Neuronal stem cell (in vitro differentiated cells): ENCODE measurements around the gene MROH7.

Source experiments
- DNase-seq: peaks from one replicate; pipeline ENCODE4 v3.0.0-alpha.2; 2013; ENCODE audit warnings: low spot score
- H2AFZ ChIP-seq: one replicate; pipeline ENCODE4 v1.6.1; 2013; ENCODE audit warnings: mild to moderate bottlenecking, low read length, inconsistent platforms
- H2AK5ac ChIP-seq: 2 replicates; pipeline ENCODE4 v1.6.1; 2013; ENCODE audit warnings: low read depth, mild to moderate bottlenecking, inconsistent platforms, low read length, moderate library complexity, mixed read lengths
- H2BK120ac ChIP-seq: 2 replicates; pipeline ENCODE4 v1.6.1; 2013; ENCODE audit warnings: low read depth, mild to moderate bottlenecking, inconsistent platforms, low read length, moderate library complexity, mixed read lengths
- H2BK12ac ChIP-seq: one replicate; pipeline ENCODE4 v1.6.1; 2013; ENCODE audit warnings: low read length, inconsistent platforms
- H2BK15ac ChIP-seq: 2 replicates; pipeline ENCODE4 v1.6.1; 2013; ENCODE audit warnings: mild to moderate bottlenecking, low read length, inconsistent platforms, mixed read lengths
- H2BK5ac ChIP-seq: one replicate; pipeline ENCODE4 v1.6.1; 2013; ENCODE audit warnings: inconsistent platforms, mild to moderate bottlenecking, low read length, moderate library complexity
- H3K14ac ChIP-seq: one replicate; pipeline ENCODE4 v1.6.1; 2013; ENCODE audit warnings: low read length, inconsistent platforms
- H3K18ac ChIP-seq: 2 replicates; pipeline ENCODE4 v1.6.1; 2013; ENCODE audit warnings: low read length, inconsistent platforms
- H3K23ac ChIP-seq: 2 replicates; pipeline ENCODE4 v1.6.1; 2013; ENCODE audit warnings: low read depth, mild to moderate bottlenecking, mixed read lengths, low read length, inconsistent platforms; ENCODE audit not compliant: poor library complexity
- H3K27ac ChIP-seq: replicated peaks from 3 replicates; pipeline ENCODE4 v1.5.1; 2013; ENCODE audit warnings: low read length, inconsistent platforms
- H3K27me3 ChIP-seq, 3 experiments: 2 replicates each; pipeline ENCODE4 v1.6.1; 2013; ENCODE audit warnings: low read length in 3 of 3, mild to moderate bottlenecking in 2 of 3, inconsistent platforms in 1 of 3, low read depth in 1 of 3, mixed read lengths in 1 of 3, moderate library complexity in 1 of 3; ENCODE audit not compliant: control insufficient read depth in 3 of 3, insufficient read depth in 3 of 3
- H3K36me3 ChIP-seq, 2 donors: replicated peaks in 1 of 2; 2 replicates each; pipeline ENCODE4 v1.6.1; 2013; ENCODE audit warnings: low read length in 2 of 2; ENCODE audit not compliant: control insufficient read depth in 2 of 2, insufficient read depth in 2 of 2
- H3K4ac ChIP-seq: 2 replicates; pipeline ENCODE4 v1.6.1; 2013; ENCODE audit warnings: inconsistent platforms, mild to moderate bottlenecking, low read length, moderate library complexity
- H3K4me1 ChIP-seq, 2 donors: 1 replicate in 1 of 2; 2 replicates in 1 of 2; pipeline ENCODE4 v1.6.1; 2013; ENCODE audit warnings: low read length in 2 of 2, low read depth in 1 of 2; ENCODE audit not compliant: control insufficient read depth in 2 of 2, insufficient read depth in 1 of 2
- H3K4me2 ChIP-seq: one replicate; pipeline ENCODE4 v1.6.1; 2013; ENCODE audit warnings: mild to moderate bottlenecking, low read length, inconsistent platforms; ENCODE audit not compliant: insufficient read depth, poor library complexity, severe bottlenecking
- H3K4me3 ChIP-seq, 2 donors: 2 replicates each; pipeline ENCODE4 v1.5.1; 2013; ENCODE audit warnings: low read length in 2 of 2, mild to moderate bottlenecking in 2 of 2, inconsistent platforms in 1 of 2, moderate library complexity in 1 of 2
- H3K79me1 ChIP-seq: one replicate; pipeline ENCODE4 v1.6.1; 2013; ENCODE audit warnings: low read depth, mild to moderate bottlenecking, inconsistent platforms, low read length, moderate library complexity
- H3K9ac ChIP-seq: one replicate; pipeline ENCODE4 v1.6.1; 2013; ENCODE audit warnings: mild to moderate bottlenecking, low read depth, low read length, inconsistent platforms; ENCODE audit not compliant: poor library complexity
- H3K9me3 ChIP-seq, 2 donors: replicated peaks in 1 of 2; 2 replicates each; pipeline versions ENCODE3 to v1.6.1; 2013; ENCODE audit warnings: low read length in 2 of 2, mild to moderate bottlenecking in 2 of 2, inconsistent platforms in 1 of 2, low read depth in 1 of 2, mixed read lengths in 1 of 2, moderate library complexity in 1 of 2; ENCODE audit not compliant: control insufficient read depth in 2 of 2, insufficient read depth in 1 of 2
- H4K8ac ChIP-seq: one replicate; pipeline ENCODE4 v1.6.1; 2013; ENCODE audit warnings: low read depth, mild to moderate bottlenecking, inconsistent platforms, low read length, moderate library complexity
- H4K91ac ChIP-seq: one replicate; pipeline ENCODE4 v1.6.1; 2013; ENCODE audit warnings: low read length, low read depth, mild to moderate bottlenecking, inconsistent platforms; ENCODE audit not compliant: poor library complexity
- WGBS, 2 donors: extraction: QIAGEN DNeasy Blood & Tissue Kit; methylation state at CpG; one replicate each; pipeline ENCODE4 v1.1.7; 2013; ENCODE audit warnings: missing lambda C conversion rate in 2 of 2, mixed read lengths in 1 of 2; ENCODE audit not compliant: insufficient read length in 2 of 2, insufficient replicate concordance in 1 of 2; ENCODE audit errors: extremely low coverage in 2 of 2; 5-methylcytosine and 5-hydroxymethylcytosine counted together

The MROH7 gene

GRCh38 chr1:54601730-54602129, 39.9 kb upstream of the MROH7 start:
- no peak overlapping the region for H3K4ac ChIP-seq
- H3K9me3 ChIP-seq: peaks cover 0 to 2% of the 10 kb centered on the region in 2 donors
- H2BK5ac ChIP-seq: peak overlapping the region; percentile 56
- H4K8ac ChIP-seq: no peak overlapping the region
- H3K4me1 ChIP-seq: peaks cover 0 to 5% of the 10 kb centered on the region in 2 donors
- H2BK120ac ChIP-seq: no peak overlapping the region
- H3K4me3 ChIP-seq: no peak overlapping the region
- H3K27me3 ChIP-seq: no peaks in the 10 kb centered on the region
- H3K9ac ChIP-seq: no peak overlapping the region
- DNase-seq: no peak
- no peak overlapping the region for H3K4me2 ChIP-seq
- peak overlapping the region; percentile 49 for H3K18ac ChIP-seq
- peak overlapping the region; percentile 80 for H2AK5ac ChIP-seq
- H3K14ac ChIP-seq: no peak overlapping the region
- peak overlapping the region; percentile 60 for H3K23ac ChIP-seq
- no peaks in the 10 kb centered on the region for H3K79me1 ChIP-seq
- WGBS, 2 donors: no CpG with 5 or more reads among the region's 10 CpGs
- H3K36me3 ChIP-seq: peaks cover 0 to 2% of the 10 kb centered on the region in 2 donors
- H4K91ac ChIP-seq: no peak overlapping the region
- H2BK12ac ChIP-seq: no peak overlapping the region
- no peak overlapping the region for H2AFZ ChIP-seq
- peak overlapping the region; percentile 6 for H2BK15ac ChIP-seq
- no peak overlapping the region for H3K27ac ChIP-seq

GRCh38 chr1:54602554-54602953, 39.0 kb upstream of the MROH7 start:
- Histone ChIP-seq H3K18ac (peak overlapping the region; percentile 19), H3K23ac (peak overlapping the region; percentile 8), H2BK5ac (no peak overlapping the region), H3K4me1 (peaks cover 0 to 5% of the 10 kb centered on the region in 2 donors), H3K4me2 (no peak overlapping the region), H3K27me3 (no peaks in the 10 kb centered on the region), H3K14ac (no peak overlapping the region), H2BK120ac (no peak overlapping the region), H3K27ac (no peak overlapping the region), H3K36me3 (peaks cover 0 to 2% of the 10 kb centered on the region in 2 donors), H2BK12ac (no peak overlapping the region), H3K79me1 (no peaks in the 10 kb centered on the region), H2AFZ (no peak overlapping the region), H2BK15ac (peak overlapping the region; percentile 34), H4K91ac (no peak overlapping the region), H3K4ac (no peak overlapping the region), H4K8ac (no peak overlapping the region), H3K4me3 (no peak overlapping the region), H2AK5ac (peak overlapping the region; percentile 51), H3K9me3 (peaks cover 0 to 2% of the 10 kb centered on the region in 2 donors), H3K9ac (no peak overlapping the region)
- no peak for DNase-seq
- WGBS, 2 donors: no CpG with 5 or more reads among the region's 18 CpGs

GRCh38 chr1:54603241-54603640, 38.3 kb upstream of the MROH7 start:
- peaks cover 0 to 6% of the 10 kb centered on the region in 2 donors for H3K4me1 ChIP-seq
- H2AFZ ChIP-seq: no peak overlapping the region
- no peak overlapping the region for H3K9ac ChIP-seq
- peaks cover 0 to 2% of the 10 kb centered on the region in 2 donors for H3K36me3 ChIP-seq
- WGBS, 2 donors: no CpG with 5 or more reads among the region's 6 CpGs
- no peak overlapping the region for H3K14ac ChIP-seq
- no peak overlapping the region for H3K4me2 ChIP-seq
- peak overlapping the region; percentile 23 for H3K18ac ChIP-seq
- no peak overlapping the region for H2BK120ac ChIP-seq
- no peak overlapping the region for H2BK15ac ChIP-seq
- no peak overlapping the region for H3K27ac ChIP-seq
- H3K9me3 ChIP-seq: peaks cover 0 to 2% of the 10 kb centered on the region in 2 donors
- no peak overlapping the region for H2BK5ac ChIP-seq
- no peaks in the 10 kb centered on the region for H3K27me3 ChIP-seq
- H4K91ac ChIP-seq: no peak overlapping the region
- no peaks in the 10 kb centered on the region for H3K79me1 ChIP-seq
- H3K4ac ChIP-seq: no peak overlapping the region
- H4K8ac ChIP-seq: no peak overlapping the region
- no peak for DNase-seq
- no peak overlapping the region for H3K4me3 ChIP-seq
- H3K23ac ChIP-seq: peak overlapping the region; percentile 46
- H2AK5ac ChIP-seq: no peak overlapping the region
- no peak overlapping the region for H2BK12ac ChIP-seq

GRCh38 chr1:54604051-54604450, 37.5 kb upstream of the MROH7 start:
- H2BK12ac ChIP-seq: no peak overlapping the region
- no peak overlapping the region for H4K8ac ChIP-seq
- WGBS, 2 donors: no CpG with 5 or more reads among the region's 7 CpGs
- H3K79me1 ChIP-seq: no peaks in the 10 kb centered on the region
- peaks cover 0 to 6% of the 10 kb centered on the region in 2 donors for H3K4me1 ChIP-seq
- no peak overlapping the region for H3K4me3 ChIP-seq
- no peak overlapping the region for H2BK120ac ChIP-seq
- H3K27me3 ChIP-seq: no peaks in the 10 kb centered on the region
- H3K4ac ChIP-seq: no peak overlapping the region
- peaks cover 0 to 2% of the 10 kb centered on the region in 2 donors for H3K36me3 ChIP-seq
- H3K4me2 ChIP-seq: no peak overlapping the region
- no peak for DNase-seq
- no peak overlapping the region for H3K27ac ChIP-seq
- H3K18ac ChIP-seq: no peak overlapping the region
- H3K9me3 ChIP-seq: peaks cover 0 to 2% of the 10 kb centered on the region in 2 donors
- no peak overlapping the region for H3K14ac ChIP-seq
- H2AK5ac ChIP-seq: peak overlapping the region; percentile 82
- H2AFZ ChIP-seq: no peak overlapping the region
- no peak overlapping the region for H3K9ac ChIP-seq
- no peak overlapping the region for H3K23ac ChIP-seq
- H2BK15ac ChIP-seq: peak overlapping the region; percentile 62
- no peak overlapping the region for H2BK5ac ChIP-seq
- H4K91ac ChIP-seq: no peak overlapping the region
